ENCODE measurements around the gene ST3GAL2.

DNA sequence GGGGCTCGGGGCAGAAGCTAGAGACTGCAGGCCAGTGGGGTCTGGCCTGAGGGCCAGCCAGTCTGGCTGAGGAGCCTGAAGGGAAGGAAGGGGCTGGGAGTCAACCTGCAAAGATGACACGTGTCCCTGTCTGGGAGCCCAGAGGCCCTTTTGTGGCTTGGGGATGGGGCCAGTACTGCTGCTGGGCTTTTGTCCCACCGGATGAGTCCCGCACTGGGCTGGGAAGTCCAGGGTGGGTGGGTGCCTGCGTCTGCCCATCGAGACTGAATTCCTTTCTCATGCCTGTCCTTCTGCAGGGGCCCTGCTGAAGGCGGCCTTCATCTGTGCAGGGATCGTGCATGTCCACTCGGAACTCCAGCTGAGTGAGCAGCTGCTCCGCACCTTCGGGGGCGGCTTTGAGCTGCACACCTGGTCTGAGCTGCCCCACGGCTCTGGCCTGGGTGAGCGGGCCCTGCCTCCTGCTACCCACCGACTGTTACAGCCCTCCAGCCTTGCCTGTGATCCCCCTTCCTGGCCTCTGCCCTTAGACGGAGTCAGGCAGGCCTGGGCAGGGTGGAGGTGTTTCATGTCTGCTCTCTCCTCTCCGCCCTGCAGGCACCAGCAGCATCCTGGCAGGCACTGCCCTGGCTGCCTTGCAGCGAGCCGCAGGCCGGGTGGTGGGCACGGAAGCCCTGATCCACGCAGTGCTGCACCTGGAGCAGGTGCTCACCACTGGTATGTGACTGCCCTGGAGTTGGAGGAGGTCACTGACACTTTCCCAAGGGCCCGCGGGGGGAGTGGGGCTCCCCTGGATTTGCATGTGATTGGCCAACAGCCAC lies 36.4 kb upstream of the ST3GAL2 start:
- TF ChIP-seq, protein P1, sequence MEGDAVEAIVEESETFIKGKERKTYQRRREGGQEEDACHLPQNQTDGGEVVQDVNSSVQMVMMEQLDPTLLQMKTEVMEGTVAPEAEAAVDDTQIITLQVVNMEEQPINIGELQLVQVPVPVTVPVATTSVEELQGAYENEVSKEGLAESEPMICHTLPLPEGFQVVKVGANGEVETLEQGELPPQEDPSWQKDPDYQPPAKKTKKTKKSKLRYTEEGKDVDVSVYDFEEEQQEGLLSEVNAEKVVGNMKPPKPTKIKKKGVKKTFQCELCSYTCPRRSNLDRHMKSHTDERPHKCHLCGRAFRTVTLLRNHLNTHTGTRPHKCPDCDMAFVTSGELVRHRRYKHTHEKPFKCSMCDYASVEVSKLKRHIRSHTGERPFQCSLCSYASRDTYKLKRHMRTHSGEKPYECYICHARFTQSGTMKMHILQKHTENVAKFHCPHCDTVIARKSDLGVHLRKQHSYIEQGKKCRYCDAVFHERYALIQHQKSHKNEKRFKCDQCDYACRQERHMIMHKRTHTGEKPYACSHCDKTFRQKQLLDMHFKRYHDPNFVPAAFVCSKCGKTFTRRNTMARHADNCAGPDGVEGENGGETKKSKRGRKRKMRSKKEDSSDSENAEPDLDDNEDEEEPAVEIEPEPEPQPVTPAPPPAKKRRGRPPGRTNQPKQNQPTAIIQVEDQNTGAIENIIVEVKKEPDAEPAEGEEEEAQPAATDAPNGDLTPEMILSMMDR (IDR thresholded peaks at IDR 0.05), result no peak
- TF ChIP-seq POLR2A (IDR thresholded peaks at IDR 0.05) (no peak), POLR2AphosphoS5 (IDR thresholded peaks at IDR 0.05; ENCODE audit: insufficient read depth in 1 of 2, low read depth in 1 of 2) (no peak)
